Keratinocyte (primary cell): ENCODE results near the gene CBLB.

ENCODE experiments used
- EZH2 ChIP-seq: IDR thresholded peaks from one replicate; pipeline ENCODE4 v1.6.1; 2012; ENCODE audit warnings: inconsistent platforms, mild to moderate bottlenecking, low read length, moderate library complexity
- TF ChIP-seq, protein P1 (sequence below), 3 experiments: IDR thresholded peaks in 1 of 3; conservative IDR thresholded peaks in 1 of 3; optimal IDR thresholded peaks in 1 of 3; 2 replicates in 2 of 3; 3 replicates in 1 of 3; pipeline versions ENCODE3 to v1.5.1; 2011; ENCODE audit warnings: low read length in 3 of 3, mild to moderate bottlenecking in 3 of 3, moderate library complexity in 2 of 3, control low read depth in 1 of 3, inconsistent platforms in 1 of 3; ENCODE audit not compliant: insufficient read depth in 2 of 3; ENCODE audit errors: extremely low read depth in 1 of 3

DNA sequence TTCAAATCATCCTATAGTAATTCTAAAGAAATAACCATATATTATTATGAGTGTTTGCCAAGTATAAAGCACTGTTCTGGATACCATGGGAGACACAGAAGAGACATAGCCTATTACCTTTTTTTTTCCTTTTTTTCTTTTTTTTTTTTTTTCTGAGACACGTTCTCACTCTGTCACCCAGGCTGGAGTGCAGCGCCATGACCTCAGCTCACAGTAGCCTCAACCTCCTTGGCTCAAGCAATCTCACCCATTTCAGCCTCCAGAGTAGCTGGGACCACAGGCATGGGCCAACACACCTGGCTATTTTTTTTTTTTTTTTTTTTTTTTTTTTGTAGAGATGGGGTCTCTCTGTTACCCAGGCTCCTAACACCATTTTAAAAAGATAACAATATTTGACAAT is 30.9 kb downstream of the CBLB start:
- no peak for TF ChIP-seq EZH2
- TF ChIP-seq, protein P1, sequence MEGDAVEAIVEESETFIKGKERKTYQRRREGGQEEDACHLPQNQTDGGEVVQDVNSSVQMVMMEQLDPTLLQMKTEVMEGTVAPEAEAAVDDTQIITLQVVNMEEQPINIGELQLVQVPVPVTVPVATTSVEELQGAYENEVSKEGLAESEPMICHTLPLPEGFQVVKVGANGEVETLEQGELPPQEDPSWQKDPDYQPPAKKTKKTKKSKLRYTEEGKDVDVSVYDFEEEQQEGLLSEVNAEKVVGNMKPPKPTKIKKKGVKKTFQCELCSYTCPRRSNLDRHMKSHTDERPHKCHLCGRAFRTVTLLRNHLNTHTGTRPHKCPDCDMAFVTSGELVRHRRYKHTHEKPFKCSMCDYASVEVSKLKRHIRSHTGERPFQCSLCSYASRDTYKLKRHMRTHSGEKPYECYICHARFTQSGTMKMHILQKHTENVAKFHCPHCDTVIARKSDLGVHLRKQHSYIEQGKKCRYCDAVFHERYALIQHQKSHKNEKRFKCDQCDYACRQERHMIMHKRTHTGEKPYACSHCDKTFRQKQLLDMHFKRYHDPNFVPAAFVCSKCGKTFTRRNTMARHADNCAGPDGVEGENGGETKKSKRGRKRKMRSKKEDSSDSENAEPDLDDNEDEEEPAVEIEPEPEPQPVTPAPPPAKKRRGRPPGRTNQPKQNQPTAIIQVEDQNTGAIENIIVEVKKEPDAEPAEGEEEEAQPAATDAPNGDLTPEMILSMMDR (optimal IDR thresholded peaks at IDR 0.05 in 1 of 3, IDR thresholded peaks at IDR 0.05 in 1 of 3, conservative IDR thresholded peaks at IDR 0.05 in 1 of 3; ENCODE audit: extremely low read depth in 1 of 3, insufficient read depth in 2 of 3, low read length in 3 of 3), result no peak
